ENCODE results near the gene IMPDH1. TPM values are rescaled to one million over a fixed set of nuclear protein-coding genes. Genes with fewer than 3 reads are reported as not detected.

The IMPDH1 gene
- polyA plus RNA-seq, 1 donor from 2014 or later = 49.7 TPM

GRCh38 chr7:128374041-128374440 lies 35.7 kb downstream of the IMPDH1 start:
- Histone ChIP-seq H4K20me1 (ENCODE audit: insufficient read depth) (no peaks in the 10 kb centered on the region), H3K9me3 (ENCODE audit: low read length) (no peaks in the 10 kb centered on the region), H3K9ac (ENCODE audit: low read length) (no peak overlapping the region), H3K27ac (ENCODE audit: low read length) (no peak overlapping the region), H2AFZ (ENCODE audit: low read depth, low read length) (no peak overlapping the region), H3K36me3 (ENCODE audit: insufficient read depth, low read length) (no peaks in the 10 kb centered on the region), H3K4me2 (ENCODE audit: low read length) (no peak overlapping the region), H3K9me2 (ENCODE audit: insufficient read depth, low read length) (no peaks in the 10 kb centered on the region), H3K79me2 (replicated peaks; ENCODE audit: insufficient read depth, low read length) (no peaks in the 10 kb centered on the region), H3F3A (ENCODE audit: insufficient read depth, low read length, poor library complexity, severe bottlenecking) (no peaks in the 10 kb centered on the region), H3K4me3 (ENCODE audit: low read length) (no peak overlapping the region), H3K27me3 (ENCODE audit: insufficient read depth, low read depth, low read length) (no peaks in the 10 kb centered on the region)
- TF ChIP-seq EP300 (conservative IDR thresholded peaks at IDR 0.05; ENCODE audit: poor library complexity, severe bottlenecking) (no peak), POLR2AphosphoS5 (IDR thresholded peaks at IDR 0.05) (no peak), CTCF (IDR thresholded peaks at IDR 0.05; ENCODE audit: poor library complexity, severe bottlenecking) (no peak), MXI1 (conservative IDR thresholded peaks at IDR 0.05; ENCODE audit: poor library complexity, severe bottlenecking) (no peak), SMC3 (conservative IDR thresholded peaks at IDR 0.05; ENCODE audit: poor library complexity) (no peak), EZH2 (IDR thresholded peaks at IDR 0.05; ENCODE audit: borderline replicate concordance, insufficient read depth, low read length, poor library complexity, severe bottlenecking) (no peak), RAD21 (conservative IDR thresholded peaks at IDR 0.05) (no peak), TAF1 (IDR thresholded peaks at IDR 0.05; ENCODE audit: low read depth) (no peak), REST (IDR thresholded peaks at IDR 0.05; ENCODE audit: borderline replicate concordance) (no peak)

- H3F3A ChIP-seq (ENCODE audit: insufficient read depth, low read length, poor library complexity, severe bottlenecking) = no peaks in the 10 kb centered on the region
- no peaks in the 10 kb centered on the region for H3K9me2 ChIP-seq (ENCODE audit: insufficient read depth, low read length)
- H3K36me3 ChIP-seq (ENCODE audit: insufficient read depth, low read length) = no peaks in the 10 kb centered on the region
- no peak overlapping the region for H2AFZ ChIP-seq (ENCODE audit: low read depth, low read length)
- no peaks in the 10 kb centered on the region for H3K79me2 ChIP-seq (replicated peaks; ENCODE audit: insufficient read depth, low read length)
- H3K9me3 ChIP-seq (ENCODE audit: low read length) = no peaks in the 10 kb centered on the region
- H3K27me3 ChIP-seq (ENCODE audit: insufficient read depth, low read depth, low read length) = no peaks in the 10 kb centered on the region
- H3K4me3 ChIP-seq (ENCODE audit: low read length) = no peak overlapping the region
- H3K27ac ChIP-seq (ENCODE audit: low read length) = no peak overlapping the region
- no peaks in the 10 kb centered on the region for H4K20me1 ChIP-seq (ENCODE audit: insufficient read depth)
- no peak overlapping the region for H3K9ac ChIP-seq (ENCODE audit: low read length)
- TF ChIP-seq EP300 (conservative IDR thresholded peaks at IDR 0.05; ENCODE audit: poor library complexity, severe bottlenecking) (no peak), TAF1 (IDR thresholded peaks at IDR 0.05; ENCODE audit: low read depth) (no peak), EZH2 (IDR thresholded peaks at IDR 0.05; ENCODE audit: borderline replicate concordance, insufficient read depth, low read length, poor library complexity, severe bottlenecking) (no peak), RAD21 (conservative IDR thresholded peaks at IDR 0.05) (no peak), CTCF (IDR thresholded peaks at IDR 0.05; ENCODE audit: poor library complexity, severe bottlenecking) (no peak), POLR2AphosphoS5 (IDR thresholded peaks at IDR 0.05) (no peak), MXI1 (conservative IDR thresholded peaks at IDR 0.05; ENCODE audit: poor library complexity, severe bottlenecking) (no peak), REST (IDR thresholded peaks at IDR 0.05; ENCODE audit: borderline replicate concordance) (no peak), SMC3 (conservative IDR thresholded peaks at IDR 0.05; ENCODE audit: poor library complexity) (no peak)
- H3K4me2 ChIP-seq (ENCODE audit: low read length) = no peak overlapping the region
Observed at GRCh38 chr7:128373606-128374005, 36.2 kb downstream of the IMPDH1 start.
